ENCODE results near the gene MS4A4A. TPM values are rescaled to one million over a fixed set of nuclear protein-coding genes. Genes with fewer than 3 reads are reported as not detected.
"Not testable (repeated sequence)": the region's sequence is repeated elsewhere in the genome, so short reads cannot be mapped to it uniquely, and the experiment has no call there.

The MS4A4A gene
- total and polyA plus RNA-seq, 8 donors = 1.4 to 28.1 (median 6.6) TPM; not detected in 1

DNA sequence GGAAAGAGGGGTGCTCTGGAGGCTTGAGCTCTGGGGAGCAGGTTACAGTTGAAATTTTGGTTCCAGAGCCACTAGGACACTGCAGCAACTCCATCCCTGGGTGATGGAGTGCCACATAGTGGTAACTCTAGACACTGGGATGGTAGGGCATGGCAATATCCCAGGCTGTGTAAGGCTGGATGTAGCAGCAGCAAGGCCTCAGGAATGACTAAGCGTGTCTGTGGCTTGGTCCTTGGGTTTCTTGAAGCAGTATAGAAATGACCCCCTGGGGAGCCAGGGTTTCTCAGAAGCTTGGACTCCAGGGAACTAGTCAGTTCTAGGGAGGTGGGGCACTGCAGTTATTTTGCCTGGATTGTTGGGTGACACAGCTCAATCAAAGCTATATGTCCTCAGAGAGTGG lies 8.1 kb downstream of the MS4A4A start:
- no peaks in the 10 kb centered on the region for H3K4me1 ChIP-seq
- H3K4me3 ChIP-seq = no peak overlapping the region
- TF ChIP-seq POLR2A (IDR thresholded peaks at IDR 0.05) (no peak), EP300 (IDR thresholded peaks at IDR 0.05) (no peak), POLR2AphosphoS5 (IDR thresholded peaks at IDR 0.05) (no peak)
- TF ChIP-seq, protein P1, sequence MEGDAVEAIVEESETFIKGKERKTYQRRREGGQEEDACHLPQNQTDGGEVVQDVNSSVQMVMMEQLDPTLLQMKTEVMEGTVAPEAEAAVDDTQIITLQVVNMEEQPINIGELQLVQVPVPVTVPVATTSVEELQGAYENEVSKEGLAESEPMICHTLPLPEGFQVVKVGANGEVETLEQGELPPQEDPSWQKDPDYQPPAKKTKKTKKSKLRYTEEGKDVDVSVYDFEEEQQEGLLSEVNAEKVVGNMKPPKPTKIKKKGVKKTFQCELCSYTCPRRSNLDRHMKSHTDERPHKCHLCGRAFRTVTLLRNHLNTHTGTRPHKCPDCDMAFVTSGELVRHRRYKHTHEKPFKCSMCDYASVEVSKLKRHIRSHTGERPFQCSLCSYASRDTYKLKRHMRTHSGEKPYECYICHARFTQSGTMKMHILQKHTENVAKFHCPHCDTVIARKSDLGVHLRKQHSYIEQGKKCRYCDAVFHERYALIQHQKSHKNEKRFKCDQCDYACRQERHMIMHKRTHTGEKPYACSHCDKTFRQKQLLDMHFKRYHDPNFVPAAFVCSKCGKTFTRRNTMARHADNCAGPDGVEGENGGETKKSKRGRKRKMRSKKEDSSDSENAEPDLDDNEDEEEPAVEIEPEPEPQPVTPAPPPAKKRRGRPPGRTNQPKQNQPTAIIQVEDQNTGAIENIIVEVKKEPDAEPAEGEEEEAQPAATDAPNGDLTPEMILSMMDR (IDR thresholded peaks at IDR 0.05) = no peak
- H3K9me3 ChIP-seq = peaks cover 0 to 7% (median 0%) of the 10 kb centered on the region in 4 donors
- DNase-seq = no peak
- H3K27me3 ChIP-seq = no peaks in the 10 kb centered on the region
- H3K36me3 ChIP-seq = no peaks in the 10 kb centered on the region
- whole genome bisulfite sequencing, 5 donors = 88 to 97% (median 93%) methylated on average over 1 of the region's 1 CpG; no CpG with 5 or more reads in 1 of the 5 donors
- H3K27ac ChIP-seq = no peak overlapping the region
- intact Hi-C loops (cut with DNase I; ENCODE audit: low total_unique reads) = no loop called here

DNA sequence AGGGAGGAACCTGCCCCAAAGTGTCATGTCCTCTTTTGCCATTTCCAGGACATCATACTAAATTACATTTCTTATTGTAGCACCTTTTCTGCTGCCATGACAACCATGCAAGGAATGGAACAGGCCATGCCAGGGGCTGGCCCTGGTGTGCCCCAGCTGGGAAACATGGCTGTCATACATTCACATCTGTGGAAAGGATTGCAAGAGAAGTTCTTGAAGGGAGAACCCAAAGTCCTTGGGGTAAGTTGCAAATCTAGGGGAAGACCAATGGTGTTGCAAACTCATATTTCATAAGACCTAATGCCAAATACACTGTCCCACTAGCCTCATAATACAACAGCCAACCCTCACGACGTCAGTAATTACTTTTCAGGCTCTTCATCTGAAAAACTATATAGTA lies 11.7 kb downstream of the MS4A4A start:
- intact Hi-C loops (cut with DNase I; ENCODE audit: low total_unique reads) = no loop called here
- H3K27ac ChIP-seq = no peak overlapping the region

DNA sequence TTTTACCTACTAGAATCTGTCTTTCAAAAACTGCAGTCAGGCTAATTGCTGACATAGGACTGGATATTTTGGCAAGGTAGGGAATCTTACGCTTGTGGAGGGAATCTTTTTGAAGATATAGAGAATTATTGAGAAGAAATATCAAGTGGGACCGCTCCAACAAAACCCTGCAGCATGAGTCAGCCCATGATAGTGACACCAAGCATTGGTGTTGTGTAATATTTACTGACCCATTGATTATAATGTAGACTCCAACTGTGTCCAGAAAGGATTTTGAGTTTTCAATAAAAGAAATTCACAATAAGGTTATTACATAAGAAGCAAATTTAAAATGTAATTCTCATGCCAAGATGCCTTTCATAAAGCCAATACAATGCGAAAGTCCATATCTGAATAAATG lies 20.7 kb downstream of the MS4A4A start:
- H3K4me1 ChIP-seq = no peaks in the 10 kb centered on the region
- no peaks in the 10 kb centered on the region for H3K36me3 ChIP-seq
- H3K27me3 ChIP-seq = no peaks in the 10 kb centered on the region
- WGBS, 5 donors = 54 to 72% (median 64%) methylated on average over 3 of the region's 3 CpGs
- TF ChIP-seq, protein P1 (IDR thresholded peaks at IDR 0.05) = no peak
- TF ChIP-seq EP300 (IDR thresholded peaks at IDR 0.05) (no peak), POLR2AphosphoS5 (IDR thresholded peaks at IDR 0.05) (no peak), POLR2A (IDR thresholded peaks at IDR 0.05) (no peak)
- no peak for DNase-seq
- H3K4me3 ChIP-seq = no peak overlapping the region
- intact Hi-C loops (cut with DNase I; ENCODE audit: low total_unique reads) = no loop called here
- no peaks in the 10 kb centered on the region for H3K9me3 ChIP-seq
- no peak overlapping the region for H3K27ac ChIP-seq

More for the DNA sequence above, 11.7 kb downstream of the MS4A4A start:
- H3K4me3 ChIP-seq = no peak overlapping the region
- TF ChIP-seq POLR2AphosphoS5 (IDR thresholded peaks at IDR 0.05) (no peak), EP300 (IDR thresholded peaks at IDR 0.05) (no peak), POLR2A (IDR thresholded peaks at IDR 0.05) (no peak)
- TF ChIP-seq, protein P1 (IDR thresholded peaks at IDR 0.05) = no peak
- no peaks in the 10 kb centered on the region for H3K4me1 ChIP-seq
- no peaks in the 10 kb centered on the region for H3K36me3 ChIP-seq
- no peak for DNase-seq
- no peaks in the 10 kb centered on the region for H3K27me3 ChIP-seq
- peaks cover 0 to 7% (median 0%) of the 10 kb centered on the region in 4 donors for H3K9me3 ChIP-seq
- 68 to 92% (median 82%) methylated on average over 2 of the region's 2 CpGs for WGBS, 5 donors

DNA sequence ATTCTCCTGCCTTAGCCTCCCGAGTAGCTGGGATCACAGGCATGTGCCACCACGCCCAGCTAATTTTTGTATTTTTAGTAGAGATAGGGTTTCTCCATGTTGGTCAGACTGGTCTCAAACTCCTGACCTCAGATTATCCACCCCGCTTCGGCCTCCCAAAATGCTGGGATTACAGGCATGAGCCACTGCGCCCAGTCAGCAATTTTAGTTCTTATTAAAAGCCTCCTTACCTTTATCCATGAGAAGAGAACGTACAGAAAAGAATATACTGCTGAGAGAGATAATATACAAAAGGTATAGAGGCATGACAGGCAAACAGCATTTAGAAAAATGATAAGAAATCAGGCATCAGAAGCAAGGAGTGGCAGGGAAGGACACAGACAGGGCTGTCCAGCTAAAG lies 21.4 kb downstream of the MS4A4A start:
- intact Hi-C loops (cut with DNase I; ENCODE audit: low total_unique reads); H3K4me1 ChIP-seq; H3K36me3 ChIP-seq; DNase-seq; H3K27ac ChIP-seq; H3K27me3 ChIP-seq; H3K9me3 ChIP-seq; H3K4me3 ChIP-seq: not testable (repeated sequence)
- WGBS, 5 donors = 80 to 89% (median 84%) methylated on average over 6 of the region's 6 CpGs

DNA sequence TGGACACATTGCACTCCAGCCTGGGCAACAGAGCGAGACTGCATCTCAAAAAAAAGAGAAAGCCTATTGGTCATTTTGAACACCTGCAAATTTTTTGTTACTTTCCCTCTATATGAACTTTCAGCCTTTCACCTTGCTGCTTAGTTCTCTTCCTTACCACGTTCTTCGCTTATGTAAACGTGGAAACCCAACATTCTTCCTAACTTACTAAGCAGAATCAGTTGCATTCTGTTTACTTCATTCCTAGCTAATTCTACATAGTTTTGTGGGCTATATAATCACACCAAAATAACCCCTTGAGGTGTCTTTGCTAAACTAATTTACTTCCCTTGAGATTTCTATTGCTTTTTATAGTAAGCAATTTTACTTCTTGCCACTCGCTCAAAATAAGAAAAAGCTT lies 23.2 kb downstream of the MS4A4A start:
- intact Hi-C loops (cut with DNase I; ENCODE audit: low total_unique reads) = no loop called here
- no peak overlapping the region for H3K27ac ChIP-seq
- H3K36me3 ChIP-seq = no peaks in the 10 kb centered on the region
- H3K9me3 ChIP-seq = no peaks in the 10 kb centered on the region
- no peak overlapping the region for H3K4me3 ChIP-seq
- TF ChIP-seq EP300 (IDR thresholded peaks at IDR 0.05) (no peak), POLR2AphosphoS5 (IDR thresholded peaks at IDR 0.05) (no peak), POLR2A (IDR thresholded peaks at IDR 0.05) (no peak)
- TF ChIP-seq, protein P1 (IDR thresholded peaks at IDR 0.05) = no peak
- 73 to 86% (median 75%) methylated on average over 5 of the region's 5 CpGs for WGBS, 5 donors
- DNase-seq = no peak
- H3K4me1 ChIP-seq = no peaks in the 10 kb centered on the region
- H3K27me3 ChIP-seq = no peaks in the 10 kb centered on the region

Data from stomach (tissue), 9 donors.